HG03103 (cell line): Measurements from ENCODE around the gene ADRA2A.

Source experiments
- ATAC-seq: cut with Tn5 transposase; IDR thresholded peaks from one replicate; pipeline ENCODE4 v1.9.1; 2021; ENCODE audit warnings: low read depth; ENCODE audit not compliant: unreplicated experiment

The ADRA2A gene

DNA sequence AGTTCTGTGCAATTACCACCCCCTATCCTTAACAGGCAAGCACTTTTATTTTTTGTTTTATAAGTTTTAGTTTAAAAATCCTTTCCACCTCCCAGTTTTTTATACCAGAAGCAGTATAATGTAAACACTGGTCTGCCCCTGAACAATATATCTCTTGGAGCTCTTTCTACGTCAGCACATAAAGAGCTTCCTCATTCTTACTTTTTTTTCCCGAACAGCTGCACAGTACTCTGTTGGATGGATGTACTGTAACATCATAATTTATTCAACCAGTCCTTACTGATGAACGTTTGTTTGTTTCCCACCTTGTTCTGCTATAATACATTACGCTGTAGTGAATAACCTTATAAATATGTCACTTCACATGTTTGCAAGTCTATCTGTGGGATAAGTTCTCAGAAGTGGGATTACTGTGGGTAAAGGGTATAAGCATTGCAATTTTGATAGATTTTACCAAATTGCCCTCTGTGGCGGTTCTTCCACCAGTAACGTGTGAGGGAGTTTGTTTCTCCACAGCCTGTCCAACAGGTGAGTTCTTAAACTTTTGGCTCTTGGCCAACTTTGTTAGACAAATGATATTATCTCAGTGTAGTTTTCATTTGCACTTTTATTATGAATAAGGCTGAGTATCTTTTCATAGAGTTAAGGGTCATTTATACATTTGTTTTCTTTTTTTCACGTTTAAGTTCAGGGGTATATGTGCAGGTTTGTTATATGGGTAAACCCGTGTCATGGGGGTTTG is 32.8 kb downstream of the ADRA2A start:
- no peak for ATAC-seq

DNA sequence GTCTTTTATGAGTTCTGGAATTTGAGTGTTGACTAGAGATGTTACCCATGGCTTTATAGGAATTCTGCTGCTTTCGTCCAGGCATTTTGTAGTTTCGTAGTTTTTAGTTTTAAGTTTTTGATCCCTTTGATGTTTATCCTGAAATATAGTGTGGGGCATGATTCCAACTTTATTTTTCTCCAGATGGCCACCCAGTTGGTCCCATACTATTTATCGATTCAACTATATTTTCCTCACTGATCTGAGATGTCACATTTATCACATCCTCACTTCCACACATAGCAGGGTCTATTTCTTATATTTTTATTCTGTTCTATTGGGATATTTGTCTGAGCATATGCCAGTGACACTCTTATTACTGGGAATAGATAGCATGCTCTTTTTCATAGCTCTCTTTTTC is 33.9 kb downstream of the ADRA2A start:
- no peak for ATAC-seq

DNA sequence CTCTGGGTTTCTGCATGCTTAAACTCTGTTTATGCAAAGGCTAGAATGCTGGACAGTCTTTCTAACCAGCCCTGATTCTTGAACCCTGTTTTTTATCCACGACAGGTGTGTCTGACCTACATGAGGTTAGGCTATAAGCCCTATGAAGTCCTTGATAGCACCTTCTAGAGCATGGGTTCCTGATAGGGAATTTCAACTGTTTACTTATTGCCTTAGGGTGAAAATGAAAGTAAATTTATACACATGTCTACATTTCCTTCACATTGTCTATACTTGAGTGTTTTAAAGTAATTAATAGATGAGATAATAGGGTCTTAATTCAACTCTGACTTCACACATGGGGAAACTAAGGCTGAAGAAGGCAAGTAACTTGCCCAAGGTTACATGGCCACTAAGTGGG is 35.5 kb downstream of the ADRA2A start:
- no peak for ATAC-seq

DNA sequence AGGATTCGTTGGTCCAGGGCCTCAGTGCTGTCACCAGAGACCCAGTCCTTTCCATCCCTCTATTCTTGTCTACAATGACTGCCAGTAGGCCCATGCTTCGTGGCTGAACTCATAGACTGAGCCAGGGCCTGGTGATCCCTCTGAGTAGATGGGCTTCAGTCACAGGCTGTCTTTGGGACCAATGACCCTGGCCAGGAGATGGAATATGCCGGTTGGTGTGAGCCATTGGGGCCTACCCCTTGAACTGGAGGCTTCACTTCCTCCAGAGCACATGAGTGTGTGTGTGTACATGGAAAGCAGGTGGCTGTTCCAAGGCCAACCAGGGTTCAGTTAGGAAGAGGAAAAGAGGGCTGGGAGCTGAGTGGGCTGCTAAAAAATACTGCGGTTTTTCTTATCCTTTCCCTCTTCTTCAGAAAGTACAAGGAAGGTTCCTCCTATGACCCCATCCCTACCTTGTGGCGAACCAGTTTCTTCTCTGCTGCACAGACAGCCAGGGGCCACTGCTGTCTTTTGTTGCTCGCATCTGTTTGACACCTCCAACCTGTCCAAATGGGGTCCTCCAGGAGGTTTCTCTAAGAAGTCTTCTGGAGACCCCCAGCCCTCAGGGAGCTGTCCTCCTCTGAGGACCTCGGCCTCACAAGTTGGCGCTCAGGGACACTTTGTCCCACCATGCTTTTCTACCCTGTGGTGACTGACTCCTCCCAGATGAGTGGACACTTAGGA is 36.6 kb downstream of the ADRA2A start:
- ATAC-seq, result no peak

- ATAC-seq, result no peak
These were observed 37.3 kb downstream of the ADRA2A start for GRCh38 chr10:111113961-111114757.

GRCh38 chr10:111114758-111115500 is 38.1 kb downstream of the ADRA2A start:
- ATAC-seq, result no peak

DNA sequence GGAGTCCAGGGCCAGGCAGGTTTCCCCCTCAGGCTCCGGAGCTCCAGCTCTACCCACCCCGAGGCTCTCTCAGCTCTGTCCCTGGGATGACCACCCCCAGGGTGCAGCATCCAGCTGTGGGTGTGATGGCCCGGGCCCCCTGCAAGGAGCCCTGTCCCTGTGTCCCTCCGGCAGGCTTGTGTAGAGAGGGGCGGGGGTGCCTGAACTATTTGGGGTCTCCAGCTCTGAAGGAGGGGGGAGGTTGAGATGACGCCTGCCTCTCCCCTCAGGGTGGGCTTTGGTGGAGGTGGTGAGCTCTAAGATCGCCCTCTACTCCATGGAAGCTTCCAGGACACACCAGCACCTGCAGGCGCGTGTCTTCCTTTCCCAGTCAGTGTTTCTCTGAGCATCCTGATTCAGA is 39.4 kb downstream of the ADRA2A start:
- no peak for ATAC-seq

- no peak for ATAC-seq
These were observed 40.1 kb downstream of the ADRA2A start for GRCh38 chr10:111116762-111117445.

DNA sequence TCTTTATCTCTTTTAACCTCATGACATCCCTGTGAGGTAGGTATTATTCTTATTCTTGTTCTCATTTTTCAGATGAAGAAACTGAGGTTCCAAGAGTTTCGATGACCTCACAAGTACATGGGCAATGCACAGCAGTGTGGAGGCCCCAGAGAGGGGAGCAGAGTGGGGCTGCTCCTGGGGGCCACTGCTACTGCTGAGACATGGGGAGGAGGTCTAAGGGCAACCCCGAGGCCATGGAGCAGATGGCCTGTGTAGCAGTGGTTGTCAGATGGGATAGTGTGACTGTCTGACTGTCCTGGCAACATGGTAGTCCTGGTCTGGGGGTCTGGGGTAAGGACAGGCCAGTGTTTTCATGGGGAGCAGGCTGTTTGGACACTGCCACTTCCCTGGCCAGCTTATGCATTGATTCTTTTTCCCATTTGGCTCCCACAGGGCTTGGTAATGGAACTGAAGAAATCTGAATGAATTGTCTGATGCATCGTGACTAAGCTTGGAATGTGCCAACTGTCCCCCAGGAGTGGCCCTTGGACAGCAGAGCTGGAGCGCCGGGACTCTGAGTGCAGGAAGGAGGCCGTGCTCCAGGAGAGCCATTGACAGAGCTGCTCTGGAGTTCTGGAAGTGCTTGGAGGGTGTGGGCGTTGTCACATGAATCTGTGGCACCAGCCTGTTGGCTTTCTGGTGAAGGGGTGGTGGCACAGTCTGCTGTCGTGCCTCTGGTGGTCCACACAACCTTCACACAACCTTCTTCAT is 40.9 kb downstream of the ADRA2A start:
- ATAC-seq, result no peak

GRCh38 chr10:111118758-111119157 is 41.9 kb downstream of the ADRA2A start:
- no peak for ATAC-seq

DNA sequence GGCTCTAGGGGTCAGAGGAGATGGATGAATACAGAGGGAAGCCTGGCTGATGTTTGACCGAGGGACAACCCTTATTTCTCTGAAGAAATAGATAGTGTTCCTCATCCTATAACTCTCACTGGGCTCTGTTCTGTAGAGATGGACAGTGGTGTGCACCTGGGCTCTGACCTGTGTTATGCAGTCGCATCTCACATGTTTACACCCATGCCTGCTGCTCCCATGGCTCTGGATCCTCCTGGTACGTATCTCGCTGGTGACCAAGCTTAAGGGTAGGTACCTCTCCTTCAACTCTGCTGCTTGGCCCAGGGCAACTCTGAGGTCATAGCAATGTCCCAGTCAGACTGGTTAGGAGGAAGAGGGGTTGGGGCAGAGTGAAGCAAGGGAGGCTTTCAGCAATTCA is 42.8 kb downstream of the ADRA2A start:
- ATAC-seq, result no peak

DNA sequence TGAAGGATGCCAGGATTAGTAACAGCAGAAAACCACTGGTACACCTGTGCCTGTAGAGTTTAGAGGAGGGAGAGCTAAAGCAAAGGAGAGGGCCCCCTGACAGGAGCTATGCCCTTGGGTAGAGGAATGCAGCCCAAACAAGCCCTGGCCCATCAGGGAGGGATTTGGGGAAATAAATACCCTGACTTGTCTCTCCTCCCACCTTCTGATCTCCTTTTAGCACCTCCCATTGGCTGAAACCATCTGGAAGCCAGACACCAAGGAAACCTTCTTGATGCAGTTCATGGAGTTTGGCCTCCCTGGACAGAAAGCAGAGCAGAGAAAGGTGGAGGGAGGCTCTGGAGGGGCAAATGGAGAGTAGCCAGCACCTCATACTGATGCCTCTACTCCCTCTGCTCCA is 45.3 kb downstream of the ADRA2A start:
- ATAC-seq, result no peak

DNA sequence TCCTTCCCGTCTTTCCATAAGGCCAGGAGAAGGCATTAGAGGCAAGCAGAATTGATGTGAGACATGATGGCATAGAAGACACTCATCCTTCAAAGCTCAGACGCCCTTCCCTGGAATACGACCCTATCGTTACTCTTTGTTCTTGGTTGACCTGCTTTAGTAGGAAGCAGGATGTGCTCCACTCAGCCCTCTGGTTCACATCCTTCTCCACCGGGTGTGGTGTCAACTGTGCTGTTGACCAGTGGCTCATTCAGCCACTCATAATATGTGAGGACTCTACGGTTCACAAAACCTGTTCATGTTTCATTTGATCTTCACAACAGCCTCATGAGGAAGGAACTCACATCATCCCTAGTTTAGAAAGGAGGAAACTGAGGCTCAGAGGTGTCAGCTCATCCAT is 47.1 kb downstream of the ADRA2A start:
- no peak for ATAC-seq

GRCh38 chr10:111125102-111125501 is 48.3 kb downstream of the ADRA2A start:
- ATAC-seq, result no peak

- no peak for ATAC-seq
These were observed 49.2 kb downstream of the ADRA2A start for GRCh38 chr10:111126077-111126476.

DNA sequence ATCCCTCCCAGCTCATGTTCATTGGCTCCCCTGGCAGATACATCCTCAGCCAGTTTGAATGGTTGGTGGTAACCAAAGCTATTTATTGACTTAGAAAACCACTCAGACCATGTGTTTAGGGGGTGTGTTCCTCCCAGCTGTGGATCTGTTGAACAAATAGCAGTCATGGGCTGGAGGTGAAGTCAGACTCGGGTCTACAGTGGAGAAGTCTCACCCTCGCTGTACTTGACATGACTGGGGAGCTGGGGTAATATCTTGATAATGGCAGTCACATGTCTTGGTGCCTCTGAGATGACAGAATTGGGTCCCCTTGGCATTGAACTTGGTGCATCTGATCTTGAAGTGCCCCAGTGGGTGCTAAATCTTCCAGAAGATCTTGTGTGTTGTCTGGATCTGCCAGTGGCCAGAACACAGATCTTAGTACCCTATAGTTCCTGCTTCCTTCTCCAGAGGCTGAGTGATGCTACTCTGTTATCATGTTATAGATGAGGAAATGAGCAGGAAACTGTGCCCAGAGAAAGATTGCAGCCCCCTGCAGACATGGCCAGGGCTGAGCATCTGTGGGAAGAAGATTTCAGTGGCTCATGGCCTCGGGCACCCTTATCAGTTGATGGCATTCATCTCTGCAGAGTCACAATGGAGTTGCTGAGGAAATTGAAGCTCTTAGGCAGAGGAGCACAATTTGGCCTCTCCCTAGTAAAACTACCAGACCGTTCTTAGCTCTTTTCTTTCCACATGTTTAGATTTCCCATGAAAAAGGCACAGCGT is 50.4 kb downstream of the ADRA2A start:
- ATAC-seq, result no peak

DNA sequence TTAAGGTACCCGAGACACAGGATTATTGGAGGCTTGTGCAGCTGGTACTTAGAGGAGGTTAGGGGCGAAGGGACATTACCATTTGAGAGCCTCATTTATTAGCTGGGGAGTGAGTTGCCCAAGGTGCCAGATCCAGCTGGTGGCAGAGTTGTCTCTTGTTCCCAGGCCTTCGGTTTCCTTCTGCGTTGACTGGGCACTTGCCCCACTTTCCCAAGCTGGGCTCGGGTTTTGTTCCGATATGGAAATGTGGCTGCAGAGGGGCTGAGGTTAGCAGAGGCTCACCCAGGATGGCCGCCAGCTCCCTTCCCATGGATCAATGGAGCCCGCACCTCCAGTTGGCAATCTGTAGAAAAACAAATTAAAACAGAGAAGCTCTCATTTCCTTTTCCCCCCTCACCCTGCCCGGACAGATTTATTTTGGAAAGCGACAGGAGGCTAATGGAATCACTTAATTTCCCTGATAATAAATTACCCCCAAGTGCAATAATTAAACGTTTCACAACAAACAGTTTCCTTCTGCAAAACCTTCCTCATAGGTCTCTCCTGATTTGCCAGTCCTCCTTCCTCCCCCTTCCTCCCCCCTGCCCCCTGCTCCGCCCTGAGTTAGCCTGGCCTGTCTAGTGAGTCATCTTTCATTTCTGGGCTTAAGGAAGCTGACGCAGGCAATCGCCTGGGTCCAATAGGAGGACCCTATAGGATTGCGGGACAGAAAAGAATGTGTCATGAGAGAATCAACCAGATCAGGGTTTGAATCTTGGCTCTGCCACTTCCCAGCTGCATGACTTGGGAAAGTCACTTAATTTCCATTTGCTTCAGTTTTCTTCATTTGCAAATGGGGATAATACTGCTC is 51.7 kb downstream of the ADRA2A start:
- ATAC-seq, result no peak

GRCh38 chr10:111129363-111129762 is 52.5 kb downstream of the ADRA2A start:
- ATAC-seq, result no peak
